ENCODE data around the gene ASPSCR1.
"Not testable (repeated sequence)": the region's sequence is repeated elsewhere in the genome, so short reads cannot be mapped to it uniquely, and the experiment has no call there.

Gene ASPSCR1

DNA sequence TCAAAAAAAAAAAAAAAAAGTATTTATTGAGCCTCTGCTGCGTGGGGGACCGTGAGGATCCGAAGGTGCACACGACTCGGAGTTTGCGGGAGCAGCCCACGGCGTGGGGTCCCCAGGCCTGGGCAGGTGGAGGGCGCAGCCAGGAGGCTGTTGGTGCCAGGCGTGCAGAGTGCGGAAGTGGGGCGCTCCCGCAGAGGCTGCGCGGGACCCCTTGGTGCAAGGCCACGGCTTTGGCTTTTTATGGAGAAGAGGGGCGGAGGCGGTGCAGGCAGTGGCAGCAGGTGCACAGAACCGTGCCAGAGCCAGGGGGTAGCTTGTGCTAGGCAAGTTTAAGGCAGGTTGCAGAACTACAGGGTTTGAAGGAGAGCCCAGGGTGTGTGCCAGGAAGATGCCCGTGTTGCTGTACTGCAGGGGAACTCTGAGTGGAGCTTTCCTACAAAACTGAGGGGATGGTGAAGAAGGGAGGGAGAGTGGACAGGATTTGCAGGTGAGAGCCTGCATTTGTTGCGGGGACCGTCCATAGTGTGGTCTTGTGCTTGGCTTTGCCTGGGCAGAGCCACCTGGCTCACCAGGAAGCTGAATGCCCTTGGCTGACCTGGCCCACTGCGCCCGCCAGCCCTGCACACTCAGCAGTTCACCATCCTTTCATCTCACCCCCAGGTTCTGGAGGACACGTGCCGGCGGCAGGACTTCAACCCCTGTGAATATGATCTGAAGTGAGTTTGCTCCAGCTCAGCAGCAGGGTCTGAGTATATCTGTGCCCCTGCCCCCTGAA lies 1.3 kb downstream of the ASPSCR1 start:
- Mint-ChIP-seq H3K27ac (no peak overlapping the region), H3K4me3 (peak overlapping the region; percentile 62), H3K9me3 (no peaks in the 10 kb centered on the region), H3K4me1 (peaks cover 22% of the 10 kb centered on the region), H3K27me3 (peaks cover 2% of the 10 kb centered on the region), H3K36me3 (peaks cover 5% of the 10 kb centered on the region)
- ATAC-seq (ENCODE audit: low read depth) (no peak), DNase-seq (ENCODE audit: low spot score in 2 of 2) (no peak)

- Mint-ChIP-seq H3K9me3 (no peaks in the 10 kb centered on the region), H3K27ac (no peak overlapping the region), H3K36me3 (peaks cover 7% of the 10 kb centered on the region), H3K27me3 (no peaks in the 10 kb centered on the region), H3K4me1 (peaks cover 22% of the 10 kb centered on the region), H3K4me3 (peak overlapping the region; percentile 27)
- DNase-seq (ENCODE audit: low spot score in 2 of 2) (no peak), ATAC-seq (ENCODE audit: low read depth) (no peak)
These were observed 2.7 kb downstream of the ASPSCR1 start for GRCh38 chr17:81980122-81980521.

DNA sequence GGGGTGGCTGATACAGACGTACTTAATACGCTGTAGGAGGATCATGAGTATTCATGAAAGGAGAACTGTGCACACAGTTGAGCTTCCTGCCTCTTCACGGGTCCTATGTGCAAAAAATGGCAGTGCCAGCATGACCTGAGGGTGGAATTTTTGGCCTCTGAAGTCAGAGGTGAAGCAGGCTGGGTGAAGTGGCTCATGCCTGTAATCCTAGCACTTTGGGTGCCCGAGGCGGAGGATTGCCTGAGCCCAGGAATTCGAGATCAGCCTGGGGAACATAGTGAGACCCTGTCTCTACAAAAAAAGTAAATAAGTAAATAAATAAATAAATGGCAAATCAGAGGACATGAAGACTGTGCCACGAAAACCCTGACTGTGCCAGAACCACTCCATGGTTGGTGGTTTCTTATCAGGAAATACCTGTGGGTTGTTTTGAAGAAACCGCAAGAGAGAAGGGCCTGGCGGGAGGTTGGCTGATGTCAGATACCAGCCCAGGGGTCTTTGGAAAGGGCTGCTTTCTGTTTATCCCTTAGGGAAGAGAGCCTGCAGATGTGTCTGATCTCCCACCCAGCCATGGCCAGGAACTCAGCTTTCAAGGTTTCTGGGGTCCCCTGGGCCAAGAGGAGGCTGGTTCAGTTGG lies 3.4 kb downstream of the ASPSCR1 start:
- Mint-ChIP-seq H3K4me1 (peaks cover 23% of the 10 kb centered on the region), H3K36me3 (peaks cover 9% of the 10 kb centered on the region), H3K9me3 (no peaks in the 10 kb centered on the region), H3K27ac (no peak overlapping the region), H3K4me3 (no peak overlapping the region), H3K27me3 (no peaks in the 10 kb centered on the region)
- no peak for ATAC-seq (ENCODE audit: low read depth)
- DNase-seq (ENCODE audit: low spot score in 2 of 2): no peak

DNA sequence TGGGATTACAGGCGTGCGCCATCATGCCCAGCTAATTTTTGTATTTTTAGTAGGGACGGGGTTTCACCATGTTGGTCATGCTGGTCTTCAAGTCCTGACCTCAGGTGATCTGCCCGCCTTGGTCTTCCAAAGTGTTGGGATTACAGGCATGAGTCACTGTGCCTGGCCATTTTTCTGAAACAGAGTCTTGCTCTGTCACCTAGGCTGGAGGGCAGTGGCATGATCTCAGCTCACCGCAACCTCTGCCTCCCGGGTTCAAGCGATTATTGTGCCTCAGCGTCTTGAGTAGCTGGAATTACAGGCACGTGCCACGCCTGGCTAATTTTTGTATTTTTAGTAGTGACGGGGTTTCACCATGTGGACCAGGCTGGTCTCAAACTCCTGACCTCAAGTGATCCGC lies 4.1 kb downstream of the ASPSCR1 start:
- H3K27me3 Mint-ChIP-seq; H3K9me3 Mint-ChIP-seq; ATAC-seq (ENCODE audit: low read depth); H3K4me3 Mint-ChIP-seq; H3K36me3 Mint-ChIP-seq; H3K27ac Mint-ChIP-seq; DNase-seq (ENCODE audit: low spot score in 2 of 2): not testable (repeated sequence)
- peaks cover 19% of the 10 kb centered on the region for H3K4me1 Mint-ChIP-seq

GRCh38 chr17:81983011-81983638 lies 5.7 kb downstream of the ASPSCR1 start:
- Mint-ChIP-seq H3K4me3 (no peak overlapping the region), H3K4me1 (peaks cover 15% of the 10 kb centered on the region), H3K9me3 (no peaks in the 10 kb centered on the region), H3K27me3 (no peaks in the 10 kb centered on the region), H3K27ac (no peak overlapping the region), H3K36me3 (peaks cover 15% of the 10 kb centered on the region)
- DNase-seq (ENCODE audit: low spot score in 2 of 2) (no peak), ATAC-seq (ENCODE audit: low read depth) (no peak)

- H3K27ac Mint-ChIP-seq: no peak overlapping the region
- DNase-seq (ENCODE audit: low spot score in 2 of 2) (no peak), ATAC-seq (ENCODE audit: low read depth) (peak; percentile 53)
- H3K4me3 Mint-ChIP-seq: no peak overlapping the region
- H3K4me1 Mint-ChIP-seq: peaks cover 10% of the 10 kb centered on the region
- H3K27me3 Mint-ChIP-seq: no peaks in the 10 kb centered on the region
- H3K36me3 Mint-ChIP-seq: peaks cover 15% of the 10 kb centered on the region
- no peaks in the 10 kb centered on the region for H3K9me3 Mint-ChIP-seq
These were observed 6.4 kb downstream of the ASPSCR1 start for GRCh38 chr17:81983639-81984373.

GRCh38 chr17:81984773-81985410 lies 7.5 kb downstream of the ASPSCR1 start:
- peaks cover 15% of the 10 kb centered on the region for H3K36me3 Mint-ChIP-seq
- H3K4me3 Mint-ChIP-seq: no peak overlapping the region
- no peak for DNase-seq (ENCODE audit: low spot score in 2 of 2)
- no peaks in the 10 kb centered on the region for H3K27me3 Mint-ChIP-seq
- ATAC-seq (ENCODE audit: low read depth): no peak
- H3K9me3 Mint-ChIP-seq: no peaks in the 10 kb centered on the region
- H3K27ac Mint-ChIP-seq: no peak overlapping the region
- H3K4me1 Mint-ChIP-seq: peaks cover 10% of the 10 kb centered on the region

DNA sequence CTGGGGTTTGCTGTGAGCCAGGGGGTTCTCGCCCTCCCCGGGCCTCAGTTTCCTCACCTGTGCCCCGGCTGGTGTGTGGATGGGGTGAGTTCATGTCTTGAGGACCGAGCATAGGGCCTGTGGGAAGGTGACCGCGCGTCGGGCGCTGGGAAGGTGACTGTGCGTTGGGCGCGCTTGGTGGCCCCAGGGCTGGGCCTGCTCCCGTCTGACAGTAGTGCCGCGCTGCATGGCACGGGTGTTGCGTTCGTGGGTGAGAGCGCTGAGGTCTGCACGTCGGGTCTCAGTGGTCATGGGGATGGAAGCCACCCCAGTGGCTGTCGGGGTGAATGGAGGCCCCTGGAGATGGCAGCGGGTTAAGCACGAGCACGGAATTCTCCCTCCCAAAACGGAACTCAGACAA lies 9.2 kb downstream of the ASPSCR1 start:
- H3K36me3 Mint-ChIP-seq: peaks cover 19% of the 10 kb centered on the region
- H3K4me1 Mint-ChIP-seq: peaks cover 9% of the 10 kb centered on the region
- H3K9me3 Mint-ChIP-seq: no peaks in the 10 kb centered on the region
- DNase-seq (ENCODE audit: low spot score in 2 of 2) (no peak), ATAC-seq (ENCODE audit: low read depth) (no peak)
- no peak overlapping the region for H3K4me3 Mint-ChIP-seq
- H3K27ac Mint-ChIP-seq: peak overlapping the region; percentile 16
- H3K27me3 Mint-ChIP-seq: no peaks in the 10 kb centered on the region

DNA sequence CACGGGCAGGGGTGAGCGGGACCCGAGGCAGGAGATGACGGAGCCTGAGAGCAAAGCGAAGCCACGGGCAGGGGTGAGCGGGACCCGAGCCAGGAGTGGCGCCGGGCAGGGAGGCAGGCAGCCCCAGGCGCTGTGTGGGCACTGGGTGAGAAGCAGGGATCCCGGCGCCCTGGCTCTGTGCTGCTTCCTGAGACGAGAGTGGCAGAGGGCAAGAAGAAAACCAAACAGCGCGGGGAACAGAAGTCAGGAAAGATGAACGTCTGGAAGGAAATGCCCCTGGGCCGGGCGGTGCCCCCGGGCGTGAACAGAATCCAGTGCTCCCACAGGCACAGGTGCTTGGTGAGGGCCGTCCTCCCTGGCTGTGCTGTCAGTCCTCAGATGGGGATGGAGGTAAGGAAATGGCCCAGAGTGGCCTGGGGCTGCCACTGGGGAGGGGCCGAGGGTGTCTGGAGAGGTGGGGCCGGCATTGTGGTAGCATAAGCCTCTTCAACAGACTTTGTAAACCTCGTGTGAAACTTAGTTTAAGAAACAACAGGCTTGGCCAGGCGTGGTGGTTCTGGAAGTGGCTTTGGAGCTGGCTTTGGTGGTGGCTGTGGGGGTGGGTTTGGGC lies 9.8 kb downstream of the ASPSCR1 start:
- Mint-ChIP-seq H3K27me3 (no peaks in the 10 kb centered on the region), H3K4me1 (peaks cover 9% of the 10 kb centered on the region), H3K4me3 (no peak overlapping the region), H3K9me3 (no peaks in the 10 kb centered on the region), H3K36me3 (peaks cover 19% of the 10 kb centered on the region), H3K27ac (no peak overlapping the region)
- no peak for DNase-seq (ENCODE audit: low spot score in 2 of 2)
- ATAC-seq (ENCODE audit: low read depth): no peak

DNA sequence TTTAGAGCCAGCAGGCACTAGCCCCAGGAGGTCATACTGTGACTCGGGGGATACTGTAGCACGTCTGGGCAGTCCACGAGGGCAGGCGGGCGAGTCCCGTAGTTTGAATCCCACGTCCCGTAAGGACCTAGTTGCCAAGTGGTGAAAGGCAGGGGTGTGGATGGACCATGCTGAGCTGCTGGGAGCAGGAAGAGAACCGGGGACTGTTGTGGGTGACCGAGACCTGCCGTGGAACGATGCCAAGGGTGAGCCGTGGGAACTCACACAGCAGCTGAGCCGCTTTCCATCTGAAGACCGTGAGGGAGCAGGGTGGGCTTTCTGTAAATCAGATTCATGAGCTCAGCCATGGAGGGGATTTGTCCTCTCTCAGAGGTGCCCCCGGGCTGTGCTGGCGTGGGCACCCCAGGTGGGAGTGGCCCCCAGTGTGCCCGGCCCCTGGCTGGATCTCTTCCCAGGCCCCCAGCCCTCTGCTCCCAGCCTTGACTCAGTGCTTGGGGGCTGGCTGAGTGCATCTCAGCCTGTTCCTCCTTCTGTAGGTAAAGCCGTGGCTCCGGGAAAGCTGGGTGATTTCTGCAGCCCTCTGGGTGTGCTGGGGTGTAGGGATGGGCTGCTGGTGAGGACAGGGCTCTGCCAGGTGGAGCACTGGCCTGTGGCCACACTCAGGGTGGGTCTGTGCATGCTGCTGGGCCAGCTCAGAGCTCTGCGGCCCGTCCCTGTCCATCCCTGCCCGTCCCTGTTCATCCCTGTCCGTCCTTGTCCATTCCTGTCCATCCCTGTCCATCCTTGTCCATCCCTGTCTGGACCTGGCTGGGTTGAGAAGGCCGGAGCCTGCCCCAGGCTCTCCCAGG lies 13.6 kb downstream of the ASPSCR1 start:
- DNase-seq (ENCODE audit: low spot score in 2 of 2) (no peak), ATAC-seq (ENCODE audit: low read depth) (no peak)
- Mint-ChIP-seq H3K9me3 (no peaks in the 10 kb centered on the region), H3K27ac (no peak overlapping the region), H3K4me3 (no peak overlapping the region), H3K4me1 (peaks cover 4% of the 10 kb centered on the region), H3K27me3 (no peaks in the 10 kb centered on the region), H3K36me3 (peaks cover 12% of the 10 kb centered on the region)

DNA sequence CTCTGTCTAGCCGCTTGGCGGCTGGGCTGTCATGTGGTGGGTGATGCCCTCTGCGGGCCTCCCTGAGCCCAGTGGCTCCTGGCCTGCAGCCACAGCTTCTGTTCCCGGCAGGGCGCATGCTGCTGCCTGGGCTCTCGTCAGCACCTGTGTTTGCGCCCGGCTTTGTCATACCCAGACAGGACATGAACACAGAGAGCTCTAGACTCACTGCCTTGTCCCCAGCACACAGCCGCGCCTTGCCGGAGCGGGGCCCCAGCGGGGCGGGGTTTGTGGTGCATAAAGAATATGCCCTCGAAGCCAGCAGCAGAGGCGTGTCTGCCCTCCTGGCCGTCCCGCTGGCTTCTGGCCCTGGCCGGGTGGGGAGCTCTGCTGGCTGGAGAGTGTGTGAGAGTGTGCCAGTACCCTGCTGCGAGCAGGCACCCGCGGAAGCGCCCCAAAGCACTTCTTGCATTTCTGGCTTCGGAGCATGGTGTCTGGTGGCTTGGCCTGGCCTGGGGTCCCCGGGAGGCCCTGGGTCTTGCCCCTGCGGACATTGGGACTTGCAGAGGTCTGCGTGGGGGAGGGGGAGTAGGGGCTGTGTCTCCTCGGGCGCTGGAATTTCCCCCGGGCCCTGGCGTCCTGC lies 14.4 kb downstream of the ASPSCR1 start:
- H3K4me1 Mint-ChIP-seq: peaks cover 4% of the 10 kb centered on the region
- H3K27me3 Mint-ChIP-seq: no peaks in the 10 kb centered on the region
- no peak overlapping the region for H3K4me3 Mint-ChIP-seq
- H3K36me3 Mint-ChIP-seq: peaks cover 10% of the 10 kb centered on the region
- H3K27ac Mint-ChIP-seq: no peak overlapping the region
- no peak for ATAC-seq (ENCODE audit: low read depth)
- H3K9me3 Mint-ChIP-seq: no peaks in the 10 kb centered on the region
- no peak for DNase-seq (ENCODE audit: low spot score in 2 of 2)

DNA sequence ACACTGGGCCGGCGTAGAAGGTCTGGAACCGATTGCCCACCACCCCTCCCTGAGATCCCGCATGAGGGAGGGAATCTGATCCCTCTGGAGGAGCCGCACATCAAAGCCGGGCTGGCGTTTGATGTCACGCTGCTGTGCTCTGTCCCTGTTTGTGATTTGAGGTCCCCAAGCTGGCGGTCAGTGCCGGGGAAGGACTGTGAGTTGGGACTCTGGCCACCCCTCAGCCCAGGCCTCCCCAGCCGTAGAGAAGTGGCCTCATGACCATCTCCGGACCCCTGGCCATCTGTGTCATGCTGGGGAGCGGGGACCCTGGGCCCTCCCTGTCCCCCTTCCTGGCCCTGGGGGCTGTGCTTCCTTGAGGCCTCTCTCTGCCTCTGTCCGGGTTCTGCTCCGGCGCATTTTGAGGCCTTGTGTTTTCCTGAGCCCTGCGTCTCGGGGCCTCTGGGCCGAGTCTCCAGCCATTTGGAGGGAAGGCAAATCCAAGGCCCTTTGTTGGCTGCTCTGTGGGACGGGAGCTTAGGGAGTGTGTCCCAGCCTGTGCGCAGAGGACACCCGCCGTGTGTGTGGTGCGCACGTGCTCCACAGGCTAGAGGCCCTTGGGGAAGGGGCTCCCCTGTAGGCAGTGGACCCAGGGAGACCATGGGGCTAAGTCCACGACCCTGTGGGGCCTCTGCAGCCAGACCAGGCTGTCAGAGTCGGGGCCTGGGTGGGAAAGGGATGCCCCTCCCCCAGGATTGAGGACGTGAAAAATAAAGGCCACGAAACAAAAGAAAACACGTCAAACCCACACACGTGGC lies 15.1 kb downstream of the ASPSCR1 start:
- ATAC-seq (ENCODE audit: low read depth) (no peak), DNase-seq (ENCODE audit: low spot score in 2 of 2) (no peak)
- Mint-ChIP-seq H3K27ac (no peak overlapping the region), H3K27me3 (no peaks in the 10 kb centered on the region), H3K9me3 (no peaks in the 10 kb centered on the region), H3K4me1 (peaks cover 4% of the 10 kb centered on the region), H3K4me3 (no peak overlapping the region), H3K36me3 (peaks cover 8% of the 10 kb centered on the region)
